Neural cell (in vitro differentiated cells): ENCODE measurements around the gene MYO18B.

ENCODE experiments used
- CTCF ChIP-seq: fragments of 450-650 bp; IDR thresholded peaks from 2 replicates; pipeline ENCODE4 v1.5.1; 2014; ENCODE audit warnings: antibody characterized with exemption, mild to moderate bottlenecking, moderate library complexity; ENCODE audit not compliant: poor library complexity, severe bottlenecking
- EP300 ChIP-seq: fragments of 450-650 bp; conservative IDR thresholded peaks from 2 replicates; pipeline ENCODE4 v1.6.1; 2014; ENCODE audit warnings: antibody characterized with exemption, mild to moderate bottlenecking, moderate library complexity; ENCODE audit not compliant: poor library complexity, severe bottlenecking
- POLR2AphosphoS5 ChIP-seq: IDR thresholded peaks from 2 replicates; pipeline ENCODE4 v1.6.1; 2012
- RAD21 ChIP-seq: fragments of 450-650 bp; conservative IDR thresholded peaks from 2 replicates; pipeline ENCODE4 v1.6.1; 2014; ENCODE audit warnings: antibody characterized with exemption, mild to moderate bottlenecking, moderate library complexity
- REST ChIP-seq: IDR thresholded peaks from 2 replicates; pipeline ENCODE4 v1.6.1; 2012; ENCODE audit warnings: borderline replicate concordance
- SMC3 ChIP-seq: fragments of 450-650 bp; conservative IDR thresholded peaks from 2 replicates; pipeline ENCODE4 v1.6.1; 2014; ENCODE audit warnings: antibody characterized with exemption, mild to moderate bottlenecking, moderate library complexity; ENCODE audit not compliant: poor library complexity
- TAF1 ChIP-seq: IDR thresholded peaks from 2 replicates; pipeline ENCODE4 v1.6.1; 2012; ENCODE audit warnings: low read depth

- TF ChIP-seq CTCF, result no peak
- no peak for TF ChIP-seq POLR2AphosphoS5
- TF ChIP-seq SMC3, result no peak
- TF ChIP-seq REST, result no peak
- no peak for TF ChIP-seq EP300
- no peak for TF ChIP-seq TAF1
- TF ChIP-seq RAD21, result no peak
Observed at GRCh38 chr22:25741692-25742626, at the start of gene MYO18B.
